ENCODE results near the gene TDRD7. TPM values are rescaled to one million over a fixed set of nuclear protein-coding genes. Genes with fewer than 3 reads are reported as not detected.

TDRD7 gene
- total and polyA plus RNA-seq, 2 of the 13 experiments (the other 11 are each of a cell fraction or from before 2014, with no cell fraction given): 9.8 to 15.5 TPM

DNA sequence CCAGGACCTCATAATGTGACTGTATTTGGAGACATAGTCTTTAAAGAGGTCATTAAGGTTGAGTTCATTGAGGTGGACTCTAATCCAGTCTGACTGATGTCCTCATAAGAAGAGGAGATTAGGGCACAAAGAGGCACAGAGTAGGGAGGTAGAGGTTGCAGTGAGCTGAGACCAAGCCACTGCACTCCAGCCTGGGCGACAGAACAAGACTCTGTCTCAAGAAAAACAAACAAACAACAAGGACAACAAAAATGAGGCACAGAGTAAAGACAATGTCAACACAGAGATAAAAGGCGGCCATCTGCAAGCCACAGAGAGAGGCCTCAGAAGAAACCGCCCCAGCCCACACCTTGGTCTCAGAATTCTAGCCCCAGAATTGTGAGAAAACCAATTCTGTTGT, 17.0 kb upstream of the TDRD7 start (continued):
- TF ChIP-seq, protein P1, sequence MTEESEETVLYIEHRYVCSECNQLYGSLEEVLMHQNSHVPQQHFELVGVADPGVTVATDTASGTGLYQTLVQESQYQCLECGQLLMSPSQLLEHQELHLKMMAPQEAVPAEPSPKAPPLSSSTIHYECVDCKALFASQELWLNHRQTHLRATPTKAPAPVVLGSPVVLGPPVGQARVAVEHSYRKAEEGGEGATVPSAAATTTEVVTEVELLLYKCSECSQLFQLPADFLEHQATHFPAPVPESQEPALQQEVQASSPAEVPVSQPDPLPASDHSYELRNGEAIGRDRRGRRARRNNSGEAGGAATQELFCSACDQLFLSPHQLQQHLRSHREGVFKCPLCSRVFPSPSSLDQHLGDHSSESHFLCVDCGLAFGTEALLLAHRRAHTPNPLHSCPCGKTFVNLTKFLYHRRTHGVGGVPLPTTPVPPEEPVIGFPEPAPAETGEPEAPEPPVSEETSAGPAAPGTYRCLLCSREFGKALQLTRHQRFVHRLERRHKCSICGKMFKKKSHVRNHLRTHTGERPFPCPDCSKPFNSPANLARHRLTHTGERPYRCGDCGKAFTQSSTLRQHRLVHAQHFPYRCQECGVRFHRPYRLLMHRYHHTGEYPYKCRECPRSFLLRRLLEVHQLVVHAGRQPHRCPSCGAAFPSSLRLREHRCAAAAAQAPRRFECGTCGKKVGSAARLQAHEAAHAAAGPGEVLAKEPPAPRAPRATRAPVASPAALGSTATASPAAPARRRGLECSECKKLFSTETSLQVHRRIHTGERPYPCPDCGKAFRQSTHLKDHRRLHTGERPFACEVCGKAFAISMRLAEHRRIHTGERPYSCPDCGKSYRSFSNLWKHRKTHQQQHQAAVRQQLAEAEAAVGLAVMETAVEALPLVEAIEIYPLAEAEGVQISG (CRISPR knock-in tag; IDR thresholded peaks at IDR 0.05): peak; percentile 20; the same call in 1 of the 2 replicates
- TF ChIP-seq FOXA1 (IDR thresholded peaks at IDR 0.05): peak; percentile 67
- peak; percentile 83 for TF ChIP-seq FOXA1 (CRISPR knock-in tag; IDR thresholded peaks at IDR 0.05)
- no peak for TF ChIP-seq ZNF232 (CRISPR knock-in tag; IDR thresholded peaks at IDR 0.05; ENCODE audit: borderline replicate concordance)
- TF ChIP-seq CHCHD3 (CRISPR knock-in tag; IDR thresholded peaks at IDR 0.05): no peak
- TF ChIP-seq HCFC1 (IDR thresholded peaks at IDR 0.05; ENCODE audit: low read depth, low read length): no peak
- TF ChIP-seq SMAD3 (CRISPR knock-in tag; IDR thresholded peaks at IDR 0.05): 0 out of 2 replicates have a peak, but pooled peaks have one; percentile 48
- TF ChIP-seq ZSCAN12 (CRISPR knock-in tag; IDR thresholded peaks at IDR 0.05): no peak
- TF ChIP-seq, protein P2, sequence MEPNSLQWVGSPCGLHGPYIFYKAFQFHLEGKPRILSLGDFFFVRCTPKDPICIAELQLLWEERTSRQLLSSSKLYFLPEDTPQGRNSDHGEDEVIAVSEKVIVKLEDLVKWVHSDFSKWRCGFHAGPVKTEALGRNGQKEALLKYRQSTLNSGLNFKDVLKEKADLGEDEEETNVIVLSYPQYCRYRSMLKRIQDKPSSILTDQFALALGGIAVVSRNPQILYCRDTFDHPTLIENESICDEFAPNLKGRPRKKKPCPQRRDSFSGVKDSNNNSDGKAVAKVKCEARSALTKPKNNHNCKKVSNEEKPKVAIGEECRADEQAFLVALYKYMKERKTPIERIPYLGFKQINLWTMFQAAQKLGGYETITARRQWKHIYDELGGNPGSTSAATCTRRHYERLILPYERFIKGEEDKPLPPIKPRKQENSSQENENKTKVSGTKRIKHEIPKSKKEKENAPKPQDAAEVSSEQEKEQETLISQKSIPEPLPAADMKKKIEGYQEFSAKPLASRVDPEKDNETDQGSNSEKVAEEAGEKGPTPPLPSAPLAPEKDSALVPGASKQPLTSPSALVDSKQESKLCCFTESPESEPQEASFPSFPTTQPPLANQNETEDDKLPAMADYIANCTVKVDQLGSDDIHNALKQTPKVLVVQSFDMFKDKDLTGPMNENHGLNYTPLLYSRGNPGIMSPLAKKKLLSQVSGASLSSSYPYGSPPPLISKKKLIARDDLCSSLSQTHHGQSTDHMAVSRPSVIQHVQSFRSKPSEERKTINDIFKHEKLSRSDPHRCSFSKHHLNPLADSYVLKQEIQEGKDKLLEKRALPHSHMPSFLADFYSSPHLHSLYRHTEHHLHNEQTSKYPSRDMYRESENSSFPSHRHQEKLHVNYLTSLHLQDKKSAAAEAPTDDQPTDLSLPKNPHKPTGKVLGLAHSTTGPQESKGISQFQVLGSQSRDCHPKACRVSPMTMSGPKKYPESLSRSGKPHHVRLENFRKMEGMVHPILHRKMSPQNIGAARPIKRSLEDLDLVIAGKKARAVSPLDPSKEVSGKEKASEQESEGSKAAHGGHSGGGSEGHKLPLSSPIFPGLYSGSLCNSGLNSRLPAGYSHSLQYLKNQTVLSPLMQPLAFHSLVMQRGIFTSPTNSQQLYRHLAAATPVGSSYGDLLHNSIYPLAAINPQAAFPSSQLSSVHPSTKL (CRISPR knock-in tag; IDR thresholded peaks at IDR 0.05): peak; percentile 90
- TF ChIP-seq ZNF589 (CRISPR knock-in tag; conservative IDR thresholded peaks at IDR 0.05): no peak
- no peak for TF ChIP-seq ZNF672 (CRISPR knock-in tag; IDR thresholded peaks at IDR 0.05)
- no peak for TF ChIP-seq ZFX (CRISPR knock-in tag; IDR thresholded peaks at IDR 0.05; ENCODE audit: low read depth)
- TF ChIP-seq KDM6A (CRISPR knock-in tag; IDR thresholded peaks at IDR 0.05; ENCODE audit: low read depth): peak; percentile 57; the same call in 1 of the 2 replicates
- TF ChIP-seq, protein P3, sequence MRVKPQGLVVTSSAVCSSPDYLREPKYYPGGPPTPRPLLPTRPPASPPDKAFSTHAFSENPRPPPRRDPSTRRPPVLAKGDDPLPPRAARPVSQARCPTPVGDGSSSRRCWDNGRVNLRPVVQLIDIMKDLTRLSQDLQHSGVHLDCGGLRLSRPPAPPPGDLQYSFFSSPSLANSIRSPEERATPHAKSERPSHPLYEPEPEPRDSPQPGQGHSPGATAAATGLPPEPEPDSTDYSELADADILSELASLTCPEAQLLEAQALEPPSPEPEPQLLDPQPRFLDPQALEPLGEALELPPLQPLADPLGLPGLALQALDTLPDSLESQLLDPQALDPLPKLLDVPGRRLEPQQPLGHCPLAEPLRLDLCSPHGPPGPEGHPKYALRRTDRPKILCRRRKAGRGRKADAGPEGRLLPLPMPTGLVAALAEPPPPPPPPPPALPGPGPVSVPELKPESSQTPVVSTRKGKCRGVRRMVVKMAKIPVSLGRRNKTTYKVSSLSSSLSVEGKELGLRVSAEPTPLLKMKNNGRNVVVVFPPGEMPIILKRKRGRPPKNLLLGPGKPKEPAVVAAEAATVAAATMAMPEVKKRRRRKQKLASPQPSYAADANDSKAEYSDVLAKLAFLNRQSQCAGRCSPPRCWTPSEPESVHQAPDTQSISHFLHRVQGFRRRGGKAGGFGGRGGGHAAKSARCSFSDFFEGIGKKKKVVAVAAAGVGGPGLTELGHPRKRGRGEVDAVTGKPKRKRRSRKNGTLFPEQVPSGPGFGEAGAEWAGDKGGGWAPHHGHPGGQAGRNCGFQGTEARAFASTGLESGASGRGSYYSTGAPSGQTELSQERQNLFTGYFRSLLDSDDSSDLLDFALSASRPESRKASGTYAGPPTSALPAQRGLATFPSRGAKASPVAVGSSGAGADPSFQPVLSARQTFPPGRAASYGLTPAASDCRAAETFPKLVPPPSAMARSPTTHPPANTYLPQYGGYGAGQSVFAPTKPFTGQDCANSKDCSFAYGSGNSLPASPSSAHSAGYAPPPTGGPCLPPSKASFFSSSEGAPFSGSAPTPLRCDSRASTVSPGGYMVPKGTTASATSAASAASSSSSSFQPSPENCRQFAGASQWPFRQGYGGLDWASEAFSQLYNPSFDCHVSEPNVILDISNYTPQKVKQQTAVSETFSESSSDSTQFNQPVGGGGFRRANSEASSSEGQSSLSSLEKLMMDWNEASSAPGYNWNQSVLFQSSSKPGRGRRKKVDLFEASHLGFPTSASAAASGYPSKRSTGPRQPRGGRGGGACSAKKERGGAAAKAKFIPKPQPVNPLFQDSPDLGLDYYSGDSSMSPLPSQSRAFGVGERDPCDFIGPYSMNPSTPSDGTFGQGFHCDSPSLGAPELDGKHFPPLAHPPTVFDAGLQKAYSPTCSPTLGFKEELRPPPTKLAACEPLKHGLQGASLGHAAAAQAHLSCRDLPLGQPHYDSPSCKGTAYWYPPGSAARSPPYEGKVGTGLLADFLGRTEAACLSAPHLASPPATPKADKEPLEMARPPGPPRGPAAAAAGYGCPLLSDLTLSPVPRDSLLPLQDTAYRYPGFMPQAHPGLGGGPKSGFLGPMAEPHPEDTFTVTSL (CRISPR knock-in tag; IDR thresholded peaks at IDR 0.05; ENCODE audit: borderline replicate concordance): peak; percentile 47; the same call in 1 of the 2 replicates
- no peak for TF ChIP-seq RELA (CRISPR knock-in tag; IDR thresholded peaks at IDR 0.05)

All from HepG2 (cell line).